GM12878 (cell line): ENCODE data around the gene APOL4. TPM values are rescaled to one million over a fixed set of nuclear protein-coding genes. Genes with fewer than 3 reads are reported as not detected.
A peak's percentile ranks its signal among the peaks of the same experiment; 100 is the strongest.

ENCODE experiments used
- BRCA1 ChIP-seq: IDR thresholded peaks from 2 replicates; pipeline ENCODE4 v1.6.1; 2011; ENCODE audit warnings: low read depth, low read length, improper control_type of control experiment
- CEBPB ChIP-seq, 2 experiments: fragments of 150-350 bp in 1 of 2; IDR thresholded peaks; 2 replicates each; pipeline ENCODE4 v1.6.1; 2012 to 2014; ENCODE audit warnings: low read depth in 2 of 2, low read length in 2 of 2, borderline replicate concordance in 1 of 2, inconsistent platforms in 1 of 2
- IKZF2 ChIP-seq, 2 experiments: fragments of 450-650 bp; IDR thresholded peaks; 2 replicates each; pipeline ENCODE4 v1.6.1; 2017; ENCODE audit warnings: mild to moderate bottlenecking in 2 of 2, moderate library complexity in 2 of 2
- MEF2A ChIP-seq: IDR thresholded peaks from 2 replicates; pipeline ENCODE4 v1.6.1; 2011; ENCODE audit warnings: low read depth, mild to moderate bottlenecking, low read length, moderate library complexity; ENCODE audit not compliant: insufficient read depth
- MTA3 ChIP-seq: IDR thresholded peaks from 2 replicates; pipeline ENCODE4 v1.6.1; 2012; ENCODE audit warnings: low read length, inconsistent platforms, borderline replicate concordance
- NFXL1 ChIP-seq: fragments of 450-650 bp; IDR thresholded peaks from 2 replicates; pipeline ENCODE4 v1.6.1; 2017; ENCODE audit warnings: antibody characterized with exemption, mild to moderate bottlenecking, borderline replicate concordance
- NR2C2 ChIP-seq: IDR thresholded peaks from 2 replicates; pipeline ENCODE4 v1.6.1; 2011; ENCODE audit warnings: borderline replicate concordance, low read depth; ENCODE audit not compliant: control insufficient read depth, insufficient read length
- POLR2AphosphoS5 ChIP-seq: IDR thresholded peaks from 2 replicates; pipeline ENCODE4 v1.6.1; 2011; ENCODE audit warnings: mild to moderate bottlenecking, low read length, inconsistent platforms
- TCF7 ChIP-seq: IDR thresholded peaks from 2 replicates; pipeline ENCODE4 v1.6.1; 2014; ENCODE audit warnings: antibody characterized with exemption, borderline replicate concordance
- ZNF217 ChIP-seq: fragments of 450-650 bp; IDR thresholded peaks from 2 replicates; pipeline ENCODE4 v1.6.1; 2017; ENCODE audit warnings: antibody characterized with exemption, mild to moderate bottlenecking
- polyA plus RNA-seq, 11 experiments: library from polyadenylated mRNA; depleted of rRNA in 4 of 11; unstranded in 6 of 11; stranded (reverse) in 5 of 11; fragments of >200 nt; fragmentation: Nextera tagmentation in 4 of 11; fragmentation: Illumina TruSeq in 1 of 11; extraction: Ambion mirVana in 4 of 11; extraction: Trizol in 1 of 11; gene quantifications; 1 replicate in 1 of 11; 2 replicates in 10 of 11; pipeline versions ENCODE4 v1.2.1 to v1.2.3, GENCODE V29; 2011 to 2016; ENCODE audit warnings: inconsistent platforms in 2 of 11, missing spikeins in 2 of 11, low read depth in 1 of 11
- total RNA-seq, 4 experiments: library from RNA; depleted of rRNA in 3 of 4; stranded (reverse); fragments of >200 nt in 3 of 4; fragmentation: Illumina TruSeq in 1 of 4; extraction: Trizol in 1 of 4; gene quantifications; 2 replicates each; pipeline versions ENCODE4 v1.2.1 to v1.2.3, GENCODE V29; 2013 to 2021
- TF ChIP-seq, protein P1 (sequence below): IDR thresholded peaks from 2 replicates; pipeline ENCODE4 v1.6.1; 2012; ENCODE audit warnings: improper control_type of control experiment, low read depth, low read length; ENCODE audit not compliant: insufficient replicate concordance
- TF ChIP-seq, protein P2 (sequence below): fragments of 450-650 bp; IDR thresholded peaks from 2 replicates; pipeline ENCODE4 v1.6.1; 2017; ENCODE audit warnings: low read depth, mild to moderate bottlenecking, moderate library complexity
- TF ChIP-seq, protein P3 (sequence below): fragments of 450-650 bp; IDR thresholded peaks from 2 replicates; pipeline ENCODE4 v1.6.1; 2017; ENCODE audit warnings: mild to moderate bottlenecking
- TF ChIP-seq, protein P4 (sequence below): fragments of 450-650 bp; IDR thresholded peaks from 2 replicates; pipeline ENCODE4 v1.6.1; 2018; ENCODE audit warnings: mild to moderate bottlenecking, low read depth, moderate library complexity; ENCODE audit not compliant: partially characterized antibody
- TF ChIP-seq, protein P5 (sequence below): fragments of 450-650 bp; IDR thresholded peaks from 2 replicates; pipeline ENCODE4 v1.6.1; 2018; ENCODE audit warnings: borderline replicate concordance, mild to moderate bottlenecking; ENCODE audit not compliant: partially characterized antibody

APOL4 gene
- total and polyA plus RNA-seq, 10 of the 15 experiments (the other 5 are each of a cell fraction or from before 2014, with no cell fraction given) = 0.03 to 0.24 (median 0.19) TPM; not detected in 7

DNA sequence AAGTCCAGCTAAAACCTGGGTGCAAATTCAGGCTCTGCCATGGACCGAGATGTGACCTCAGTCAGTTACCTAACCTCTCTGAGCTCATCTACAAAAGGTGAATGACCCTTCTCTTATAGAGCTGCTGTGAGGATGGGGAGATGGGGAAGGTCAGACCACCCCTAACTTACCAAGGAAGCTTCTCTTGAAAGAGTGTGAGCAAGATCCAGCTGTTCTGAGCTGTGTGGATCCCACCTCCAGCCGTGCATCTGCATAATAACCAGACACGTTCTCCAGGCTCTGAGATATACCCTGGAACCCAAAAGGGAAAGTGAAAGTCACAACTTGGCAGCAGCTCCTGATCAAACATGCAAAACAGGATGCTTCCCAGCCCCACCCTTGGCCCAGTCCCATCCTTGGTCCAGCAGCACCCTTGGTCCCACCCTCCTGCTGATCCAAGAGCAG, 41.1 kb downstream of the APOL4 start, which contains the start of gene APOL3 (continued):
- TF ChIP-seq, protein P1, sequence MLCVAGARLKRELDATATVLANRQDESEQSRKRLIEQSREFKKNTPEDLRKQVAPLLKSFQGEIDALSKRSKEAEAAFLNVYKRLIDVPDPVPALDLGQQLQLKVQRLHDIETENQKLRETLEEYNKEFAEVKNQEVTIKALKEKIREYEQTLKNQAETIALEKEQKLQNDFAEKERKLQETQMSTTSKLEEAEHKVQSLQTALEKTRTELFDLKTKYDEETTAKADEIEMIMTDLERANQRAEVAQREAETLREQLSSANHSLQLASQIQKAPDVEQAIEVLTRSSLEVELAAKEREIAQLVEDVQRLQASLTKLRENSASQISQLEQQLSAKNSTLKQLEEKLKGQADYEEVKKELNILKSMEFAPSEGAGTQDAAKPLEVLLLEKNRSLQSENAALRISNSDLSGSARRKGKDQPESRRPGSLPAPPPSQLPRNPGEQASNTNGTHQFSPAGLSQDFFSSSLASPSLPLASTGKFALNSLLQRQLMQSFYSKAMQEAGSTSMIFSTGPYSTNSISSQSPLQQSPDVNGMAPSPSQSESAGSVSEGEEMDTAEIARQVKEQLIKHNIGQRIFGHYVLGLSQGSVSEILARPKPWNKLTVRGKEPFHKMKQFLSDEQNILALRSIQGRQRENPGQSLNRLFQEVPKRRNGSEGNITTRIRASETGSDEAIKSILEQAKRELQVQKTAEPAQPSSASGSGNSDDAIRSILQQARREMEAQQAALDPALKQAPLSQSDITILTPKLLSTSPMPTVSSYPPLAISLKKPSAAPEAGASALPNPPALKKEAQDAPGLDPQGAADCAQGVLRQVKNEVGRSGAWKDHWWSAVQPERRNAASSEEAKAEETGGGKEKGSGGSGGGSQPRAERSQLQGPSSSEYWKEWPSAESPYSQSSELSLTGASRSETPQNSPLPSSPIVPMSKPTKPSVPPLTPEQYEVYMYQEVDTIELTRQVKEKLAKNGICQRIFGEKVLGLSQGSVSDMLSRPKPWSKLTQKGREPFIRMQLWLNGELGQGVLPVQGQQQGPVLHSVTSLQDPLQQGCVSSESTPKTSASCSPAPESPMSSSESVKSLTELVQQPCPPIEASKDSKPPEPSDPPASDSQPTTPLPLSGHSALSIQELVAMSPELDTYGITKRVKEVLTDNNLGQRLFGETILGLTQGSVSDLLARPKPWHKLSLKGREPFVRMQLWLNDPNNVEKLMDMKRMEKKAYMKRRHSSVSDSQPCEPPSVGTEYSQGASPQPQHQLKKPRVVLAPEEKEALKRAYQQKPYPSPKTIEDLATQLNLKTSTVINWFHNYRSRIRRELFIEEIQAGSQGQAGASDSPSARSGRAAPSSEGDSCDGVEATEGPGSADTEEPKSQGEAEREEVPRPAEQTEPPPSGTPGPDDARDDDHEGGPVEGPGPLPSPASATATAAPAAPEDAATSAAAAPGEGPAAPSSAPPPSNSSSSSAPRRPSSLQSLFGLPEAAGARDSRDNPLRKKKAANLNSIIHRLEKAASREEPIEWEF = no peak
- TF ChIP-seq NFXL1 = no peak
- TF ChIP-seq, protein P2, sequence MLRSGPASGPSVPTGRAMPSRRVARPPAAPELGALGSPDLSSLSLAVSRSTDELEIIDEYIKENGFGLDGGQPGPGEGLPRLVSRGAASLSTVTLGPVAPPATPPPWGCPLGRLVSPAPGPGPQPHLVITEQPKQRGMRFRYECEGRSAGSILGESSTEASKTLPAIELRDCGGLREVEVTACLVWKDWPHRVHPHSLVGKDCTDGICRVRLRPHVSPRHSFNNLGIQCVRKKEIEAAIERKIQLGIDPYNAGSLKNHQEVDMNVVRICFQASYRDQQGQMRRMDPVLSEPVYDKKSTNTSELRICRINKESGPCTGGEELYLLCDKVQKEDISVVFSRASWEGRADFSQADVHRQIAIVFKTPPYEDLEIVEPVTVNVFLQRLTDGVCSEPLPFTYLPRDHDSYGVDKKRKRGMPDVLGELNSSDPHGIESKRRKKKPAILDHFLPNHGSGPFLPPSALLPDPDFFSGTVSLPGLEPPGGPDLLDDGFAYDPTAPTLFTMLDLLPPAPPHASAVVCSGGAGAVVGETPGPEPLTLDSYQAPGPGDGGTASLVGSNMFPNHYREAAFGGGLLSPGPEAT = 0 out of 2 replicates have a peak, but pooled peaks have one; percentile 26
- no peak for TF ChIP-seq ZNF217
- TF ChIP-seq, protein P3, sequence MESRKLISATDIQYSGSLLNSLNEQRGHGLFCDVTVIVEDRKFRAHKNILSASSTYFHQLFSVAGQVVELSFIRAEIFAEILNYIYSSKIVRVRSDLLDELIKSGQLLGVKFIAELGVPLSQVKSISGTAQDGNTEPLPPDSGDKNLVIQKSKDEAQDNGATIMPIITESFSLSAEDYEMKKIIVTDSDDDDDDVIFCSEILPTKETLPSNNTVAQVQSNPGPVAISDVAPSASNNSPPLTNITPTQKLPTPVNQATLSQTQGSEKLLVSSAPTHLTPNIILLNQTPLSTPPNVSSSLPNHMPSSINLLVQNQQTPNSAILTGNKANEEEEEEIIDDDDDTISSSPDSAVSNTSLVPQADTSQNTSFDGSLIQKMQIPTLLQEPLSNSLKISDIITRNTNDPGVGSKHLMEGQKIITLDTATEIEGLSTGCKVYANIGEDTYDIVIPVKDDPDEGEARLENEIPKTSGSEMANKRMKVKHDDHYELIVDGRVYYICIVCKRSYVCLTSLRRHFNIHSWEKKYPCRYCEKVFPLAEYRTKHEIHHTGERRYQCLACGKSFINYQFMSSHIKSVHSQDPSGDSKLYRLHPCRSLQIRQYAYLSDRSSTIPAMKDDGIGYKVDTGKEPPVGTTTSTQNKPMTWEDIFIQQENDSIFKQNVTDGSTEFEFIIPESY = no peak
- TF ChIP-seq BRCA1 = no peak
- TF ChIP-seq CEBPB (IDR thresholded peaks at IDR 0.05; ENCODE audit: borderline replicate concordance in 1 of 2, low read depth in 2 of 2, low read length in 2 of 2) = no peak
- TF ChIP-seq TCF7 = no peak
- no peak for TF ChIP-seq NR2C2
- TF ChIP-seq, protein P4, sequence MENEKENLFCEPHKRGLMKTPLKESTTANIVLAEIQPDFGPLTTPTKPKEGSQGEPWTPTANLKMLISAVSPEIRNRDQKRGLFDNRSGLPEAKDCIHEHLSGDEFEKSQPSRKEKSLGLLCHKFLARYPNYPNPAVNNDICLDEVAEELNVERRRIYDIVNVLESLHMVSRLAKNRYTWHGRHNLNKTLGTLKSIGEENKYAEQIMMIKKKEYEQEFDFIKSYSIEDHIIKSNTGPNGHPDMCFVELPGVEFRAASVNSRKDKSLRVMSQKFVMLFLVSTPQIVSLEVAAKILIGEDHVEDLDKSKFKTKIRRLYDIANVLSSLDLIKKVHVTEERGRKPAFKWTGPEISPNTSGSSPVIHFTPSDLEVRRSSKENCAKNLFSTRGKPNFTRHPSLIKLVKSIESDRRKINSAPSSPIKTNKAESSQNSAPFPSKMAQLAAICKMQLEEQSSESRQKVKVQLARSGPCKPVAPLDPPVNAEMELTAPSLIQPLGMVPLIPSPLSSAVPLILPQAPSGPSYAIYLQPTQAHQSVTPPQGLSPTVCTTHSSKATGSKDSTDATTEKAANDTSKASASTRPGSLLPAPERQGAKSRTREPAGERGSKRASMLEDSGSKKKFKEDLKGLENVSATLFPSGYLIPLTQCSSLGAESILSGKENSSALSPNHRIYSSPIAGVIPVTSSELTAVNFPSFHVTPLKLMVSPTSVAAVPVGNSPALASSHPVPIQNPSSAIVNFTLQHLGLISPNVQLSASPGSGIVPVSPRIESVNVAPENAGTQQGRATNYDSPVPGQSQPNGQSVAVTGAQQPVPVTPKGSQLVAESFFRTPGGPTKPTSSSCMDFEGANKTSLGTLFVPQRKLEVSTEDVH = no peak
- no peak for TF ChIP-seq MEF2A
- TF ChIP-seq MTA3 = 0 out of 2 replicates have a peak, but pooled peaks have one; percentile 11
- peak; percentile 30 to 43; a peak in 2 of 4 replicates for TF ChIP-seq IKZF2 (IDR thresholded peaks at IDR 0.05)
- TF ChIP-seq, protein P5, sequence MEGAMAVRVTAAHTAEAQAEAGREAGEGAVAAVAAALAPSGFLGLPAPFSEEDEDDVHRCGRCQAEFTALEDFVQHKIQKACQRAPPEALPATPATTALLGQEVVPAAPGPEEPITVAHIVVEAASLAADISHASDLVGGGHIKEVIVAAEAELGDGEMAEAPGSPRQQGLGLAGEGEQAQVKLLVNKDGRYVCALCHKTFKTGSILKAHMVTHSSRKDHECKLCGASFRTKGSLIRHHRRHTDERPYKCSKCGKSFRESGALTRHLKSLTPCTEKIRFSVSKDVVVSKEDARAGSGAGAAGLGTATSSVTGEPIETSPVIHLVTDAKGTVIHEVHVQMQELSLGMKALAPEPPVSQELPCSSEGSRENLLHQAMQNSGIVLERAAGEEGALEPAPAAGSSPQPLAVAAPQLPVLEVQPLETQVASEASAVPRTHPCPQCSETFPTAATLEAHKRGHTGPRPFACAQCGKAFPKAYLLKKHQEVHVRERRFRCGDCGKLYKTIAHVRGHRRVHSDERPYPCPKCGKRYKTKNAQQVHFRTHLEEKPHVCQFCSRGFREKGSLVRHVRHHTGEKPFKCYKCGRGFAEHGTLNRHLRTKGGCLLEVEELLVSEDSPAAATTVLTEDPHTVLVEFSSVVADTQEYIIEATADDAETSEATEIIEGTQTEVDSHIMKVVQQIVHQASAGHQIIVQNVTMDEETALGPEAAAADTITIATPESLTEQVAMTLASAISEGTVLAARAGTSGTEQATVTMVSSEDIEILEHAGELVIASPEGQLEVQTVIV = no peak
- TF ChIP-seq POLR2AphosphoS5 = peak; percentile 72
